HL-60 (cell line): ENCODE measurements around the gene RAET1L.

Source experiments
- POLR2AphosphoS5 ChIP-seq: IDR thresholded peaks from 2 replicates; pipeline ENCODE4 v1.6.1; 2012; ENCODE audit warnings: low read depth
- TF ChIP-seq, protein P1 (sequence below): IDR thresholded peaks from one replicate; pipeline ENCODE4 v1.5.1; 2011; ENCODE audit warnings: low read length, control low read depth, inconsistent platforms; ENCODE audit not compliant: insufficient read depth

- TF ChIP-seq, protein P1, sequence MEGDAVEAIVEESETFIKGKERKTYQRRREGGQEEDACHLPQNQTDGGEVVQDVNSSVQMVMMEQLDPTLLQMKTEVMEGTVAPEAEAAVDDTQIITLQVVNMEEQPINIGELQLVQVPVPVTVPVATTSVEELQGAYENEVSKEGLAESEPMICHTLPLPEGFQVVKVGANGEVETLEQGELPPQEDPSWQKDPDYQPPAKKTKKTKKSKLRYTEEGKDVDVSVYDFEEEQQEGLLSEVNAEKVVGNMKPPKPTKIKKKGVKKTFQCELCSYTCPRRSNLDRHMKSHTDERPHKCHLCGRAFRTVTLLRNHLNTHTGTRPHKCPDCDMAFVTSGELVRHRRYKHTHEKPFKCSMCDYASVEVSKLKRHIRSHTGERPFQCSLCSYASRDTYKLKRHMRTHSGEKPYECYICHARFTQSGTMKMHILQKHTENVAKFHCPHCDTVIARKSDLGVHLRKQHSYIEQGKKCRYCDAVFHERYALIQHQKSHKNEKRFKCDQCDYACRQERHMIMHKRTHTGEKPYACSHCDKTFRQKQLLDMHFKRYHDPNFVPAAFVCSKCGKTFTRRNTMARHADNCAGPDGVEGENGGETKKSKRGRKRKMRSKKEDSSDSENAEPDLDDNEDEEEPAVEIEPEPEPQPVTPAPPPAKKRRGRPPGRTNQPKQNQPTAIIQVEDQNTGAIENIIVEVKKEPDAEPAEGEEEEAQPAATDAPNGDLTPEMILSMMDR = no peak
- TF ChIP-seq POLR2AphosphoS5 = no peak
These were observed 49.7 kb upstream of the RAET1L start for GRCh38 chr6:150075034-150075421.
